ENCODE data around the gene CGB7.

CGB7 gene

GRCh38 chr19:49014123-49014869 is 43.3 kb downstream of the CGB7 start:
- H3K4me3 ChIP-seq (ENCODE audit: low read depth, low read length): no peak overlapping the region
- no peak for DNase-seq (ENCODE audit: low read depth)
- TF ChIP-seq CTCF (IDR thresholded peaks at IDR 0.05; ENCODE audit: control insufficient read depth, extremely low read depth, insufficient read depth): no peak

DNA sequence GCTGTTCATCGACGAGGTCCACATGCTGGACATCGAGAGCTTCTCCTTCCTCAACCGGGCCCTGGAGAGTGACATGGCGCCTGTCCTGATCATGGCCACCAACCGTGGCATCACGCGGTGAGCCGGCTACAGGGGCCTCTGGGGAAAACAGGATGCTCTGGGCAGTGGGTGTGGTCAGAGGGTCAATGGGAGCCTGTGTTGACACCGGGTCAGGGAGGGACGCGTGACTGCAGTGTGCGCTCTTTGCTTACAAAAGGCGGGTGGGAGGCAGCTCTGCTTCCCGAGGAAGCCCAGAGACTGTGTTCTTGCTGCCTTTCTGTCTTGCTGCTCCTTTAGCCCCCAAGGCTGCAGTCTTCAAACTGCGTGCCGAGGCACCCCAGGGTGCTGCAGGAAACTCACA is 46.4 kb downstream of the CGB7 start:
- TF ChIP-seq CTCF (IDR thresholded peaks at IDR 0.05; ENCODE audit: control insufficient read depth, extremely low read depth, insufficient read depth): no peak
- H3K4me3 ChIP-seq (ENCODE audit: low read depth, low read length): no peak overlapping the region
- no peak for DNase-seq (ENCODE audit: low read depth)

DNA sequence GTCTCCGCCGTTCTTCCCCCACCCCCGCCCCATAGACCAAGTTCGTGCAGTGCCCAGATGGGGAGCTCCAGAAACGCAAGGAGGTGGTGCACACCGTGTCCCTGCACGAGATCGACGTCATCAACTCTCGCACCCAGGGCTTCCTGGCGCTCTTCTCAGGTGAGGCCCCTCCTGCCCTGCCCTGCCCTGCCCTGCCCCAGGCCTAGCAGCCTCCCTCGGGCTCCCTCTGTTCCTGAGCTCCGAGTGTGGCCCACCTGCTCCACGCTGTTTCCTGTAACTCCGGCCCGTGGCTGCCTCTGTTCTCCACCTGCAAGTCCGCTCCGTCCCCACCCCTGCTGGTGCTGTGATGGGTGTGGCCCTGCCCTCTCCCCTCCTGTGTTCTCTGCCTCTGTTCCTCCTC is 47.1 kb downstream of the CGB7 start:
- TF ChIP-seq CTCF (IDR thresholded peaks at IDR 0.05; ENCODE audit: control insufficient read depth, extremely low read depth, insufficient read depth): no peak
- no peak overlapping the region for H3K4me3 ChIP-seq (ENCODE audit: low read depth, low read length)
- DNase-seq (ENCODE audit: low read depth): no peak

- no peak for TF ChIP-seq CTCF (IDR thresholded peaks at IDR 0.05; ENCODE audit: control insufficient read depth, extremely low read depth, insufficient read depth)
- DNase-seq (ENCODE audit: low read depth): no peak
- H3K4me3 ChIP-seq (ENCODE audit: low read depth, low read length): no peak overlapping the region
Observed at GRCh38 chr19:49009828-49010227, 47.7 kb downstream of the CGB7 start.

DNA sequence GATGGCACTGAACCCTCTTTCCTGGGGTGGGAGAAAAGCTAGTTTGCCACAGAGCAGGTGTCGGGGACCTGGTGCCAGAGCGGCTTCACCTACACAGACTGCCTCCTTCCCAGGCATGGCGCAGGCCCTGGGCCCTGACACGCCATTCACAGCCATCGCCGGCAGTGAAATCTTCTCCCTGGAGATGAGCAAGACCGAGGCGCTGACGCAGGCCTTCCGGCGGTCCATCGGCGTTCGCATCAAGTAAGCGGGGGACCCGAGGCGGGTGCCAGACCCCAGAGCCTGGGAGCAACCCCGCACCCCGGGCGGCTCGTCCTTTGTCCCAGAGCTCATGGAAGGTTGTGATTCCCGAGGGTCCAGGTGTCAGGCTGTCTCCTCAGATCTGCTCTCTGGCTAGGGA is 50.6 kb downstream of the CGB7 start:
- TF ChIP-seq CTCF (IDR thresholded peaks at IDR 0.05; ENCODE audit: control insufficient read depth, extremely low read depth, insufficient read depth): no peak
- DNase-seq (ENCODE audit: low read depth): no peak
- H3K4me3 ChIP-seq (ENCODE audit: low read depth, low read length): no peak overlapping the region

DNA sequence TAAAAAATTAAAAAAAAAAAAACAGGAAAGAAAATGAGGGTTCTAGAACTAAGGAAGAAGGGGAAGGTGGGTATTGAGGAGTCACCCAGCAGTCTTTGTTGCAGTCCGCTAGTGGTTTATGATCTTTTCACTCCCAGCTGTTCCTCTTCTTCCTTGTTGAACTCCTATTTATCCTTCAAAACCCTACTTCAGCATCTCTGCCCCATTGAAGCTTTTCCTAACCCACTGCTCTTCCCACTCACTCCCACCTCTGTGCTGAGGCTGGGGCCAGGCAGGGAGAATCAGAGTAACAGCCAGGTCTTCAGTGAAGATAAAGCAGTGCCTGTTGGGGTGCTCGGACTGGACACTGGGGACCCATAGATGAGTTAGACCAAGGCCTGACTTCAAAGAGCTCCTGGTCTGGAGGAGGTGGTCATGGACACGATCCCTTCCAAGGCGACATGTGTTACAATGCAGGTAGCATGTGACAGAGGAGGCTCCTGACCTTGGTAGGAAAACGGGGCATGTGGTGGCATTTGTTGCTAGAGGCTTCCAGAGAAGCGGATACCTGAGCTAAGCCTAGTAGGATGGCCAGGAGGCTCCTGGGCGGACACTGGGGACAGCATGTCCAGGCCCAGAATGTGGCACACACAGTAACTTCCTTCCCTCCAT is 52.5 kb downstream of the CGB7 start:
- TF ChIP-seq CTCF (IDR thresholded peaks at IDR 0.05; ENCODE audit: control insufficient read depth, extremely low read depth, insufficient read depth): no peak
- no peak for DNase-seq (ENCODE audit: low read depth)
- no peak overlapping the region for H3K4me3 ChIP-seq (ENCODE audit: low read depth, low read length)

Measured in LNCaP clone FGC (cell line).